Pancreas (tissue), 10 donors: ENCODE data around the gene SLC16A3. TPM values are rescaled to one million over a fixed set of nuclear protein-coding genes. Genes with fewer than 3 reads are reported as not detected.

Source experiments
- ATAC-seq, 4 donors: fragments of 200-7000 bp; cut with Tn5 transposase; one replicate each; pipeline versions ENCODE4 v1.8.0 to v1.9.1; 2020; ENCODE audit warnings: mild to moderate bottlenecking in 4 of 4, moderate library complexity in 4 of 4
- DNase-seq, 6 donors: peaks; one replicate each; pipeline ENCODE4 v3.0.0-alpha.2; 2020
- FAIRE-seq: peaks from 2 replicates; lab custom pipeline; 2012; peaks lifted over from hg19 to GRCh38; lab: Jason Lieb, UNC
- H3K27ac ChIP-seq, 4 donors: fragments of 200-600 bp; sonication (generic); 1 replicate in 3 of 4; 2 replicates in 1 of 4; pipeline versions ENCODE4 v1.5.0 to v1.8.0; 2020
- H3K27me3 ChIP-seq, 4 donors: fragments of 200-600 bp; one replicate each; pipeline ENCODE4 v1.8.0; 2021
- H3K36me3 ChIP-seq, 3 donors: fragments of 200-600 bp; sonication (generic) in 1 of 3; one replicate each; pipeline versions ENCODE4 v1.5.0 to v1.8.0; 2020 to 2021
- H3K4me1 ChIP-seq, 3 donors: fragments of 200-600 bp; one replicate each; pipeline ENCODE4 v1.8.0; 2021
- H3K4me3 ChIP-seq, 4 donors: fragments of 200-600 bp; sonication (generic) in 2 of 4; one replicate each; pipeline versions ENCODE4 v1.5.0 to v1.8.0; 2020 to 2021
- H3K9me3 ChIP-seq, 4 donors: fragments of 200-600 bp; one replicate each; pipeline ENCODE4 v1.8.0; 2021
- WGBS, 2 donors: extraction: QIAGEN DNeasy Blood & Tissue Kit; methylation state at CpG; one replicate each; pipeline ENCODE4 v1.1.7; 2013; 5-methylcytosine and 5-hydroxymethylcytosine counted together
- intact Hi-C, 3 donors: fragments of 100-400 bp; cut with DNase I; formaldehyde crosslinking; loops; one replicate each; pipeline versions ENCODE4 v1.11.1 to v1.14.2; 2022
- polyA plus RNA-seq, 2 donors: library from polyadenylated mRNA; stranded (reverse); fragments of 200-250 nt; gene quantifications; one replicate each; pipeline ENCODE4 v1.2.3, GENCODE V29; 2013
- total RNA-seq, 6 donors: library from RNA; stranded (reverse); fragmentation: NEBNext Ultra II Directional in 4 of 6; extraction: Animal tissue kit (Norgen Biotek cat#: 25700) in 4 of 6; gene quantifications; one replicate each; pipeline versions ENCODE4 v1.2.1 to v1.2.4, GENCODE V29; 2021 to 2023
- TF ChIP-seq, protein P1 (sequence below), 4 donors: fragments of 200-600 bp; sonication (generic) in 3 of 4; IDR thresholded peaks; one replicate each; pipeline versions ENCODE4 v1.5.0 to v1.8.0; 2021; ENCODE audit warnings: antibody characterized with exemption in 4 of 4
- donor health status: healthy with polysubstance abuse.
- donor health status: DM: no; HTN: no; CAD: no; lungs with moderate emphysema.
- donor health status: DM: no; HTN: no; CAD: no.
- donor health status: control.
- donor health status: control.
- donor health status: Bipolar disorder and iron deficiency.
- donor health status: DM: yes; HTN: yes; CAD: no.
- donor health status: DM: no; HTN: no; CAD: no.
- donor health status: DM: no; HTN: no; CAD: no.
- donor health status: DM: yes; HTN: yes; CAD: no.

The SLC16A3 gene
- total and polyA plus RNA-seq, 8 donors, result 1.2 to 22.8 (median 3.7) TPM

DNA sequence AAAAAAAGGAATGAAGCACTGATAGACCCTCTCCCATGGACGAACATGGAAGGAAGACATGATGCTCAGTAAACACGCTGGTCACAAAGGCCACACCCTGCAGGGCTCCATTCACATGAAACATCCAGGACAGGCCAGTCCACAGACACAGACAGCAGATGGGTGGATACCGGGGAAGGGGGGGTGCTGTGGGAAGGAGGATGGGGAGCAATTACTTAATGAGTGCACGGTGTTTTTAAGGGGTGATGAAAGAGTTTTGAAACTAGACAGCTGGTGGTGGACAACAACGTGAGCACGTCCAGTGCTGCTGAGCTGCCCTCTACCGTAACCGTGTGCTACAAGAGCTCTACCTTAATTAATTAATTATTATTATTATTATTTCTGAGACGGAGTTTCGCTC lies 6.0 kb upstream of the SLC16A3 start:
- Histone ChIP-seq H3K4me3 (no peak overlapping the region), H3K4me1 (no peaks in the 10 kb centered on the region), H3K36me3 (no peaks in the 10 kb centered on the region), H3K9me3 (no peaks in the 10 kb centered on the region), H3K27me3 (no peaks in the 10 kb centered on the region), H3K27ac (no peak overlapping the region)
- no peak for FAIRE-seq
- TF ChIP-seq, protein P1, sequence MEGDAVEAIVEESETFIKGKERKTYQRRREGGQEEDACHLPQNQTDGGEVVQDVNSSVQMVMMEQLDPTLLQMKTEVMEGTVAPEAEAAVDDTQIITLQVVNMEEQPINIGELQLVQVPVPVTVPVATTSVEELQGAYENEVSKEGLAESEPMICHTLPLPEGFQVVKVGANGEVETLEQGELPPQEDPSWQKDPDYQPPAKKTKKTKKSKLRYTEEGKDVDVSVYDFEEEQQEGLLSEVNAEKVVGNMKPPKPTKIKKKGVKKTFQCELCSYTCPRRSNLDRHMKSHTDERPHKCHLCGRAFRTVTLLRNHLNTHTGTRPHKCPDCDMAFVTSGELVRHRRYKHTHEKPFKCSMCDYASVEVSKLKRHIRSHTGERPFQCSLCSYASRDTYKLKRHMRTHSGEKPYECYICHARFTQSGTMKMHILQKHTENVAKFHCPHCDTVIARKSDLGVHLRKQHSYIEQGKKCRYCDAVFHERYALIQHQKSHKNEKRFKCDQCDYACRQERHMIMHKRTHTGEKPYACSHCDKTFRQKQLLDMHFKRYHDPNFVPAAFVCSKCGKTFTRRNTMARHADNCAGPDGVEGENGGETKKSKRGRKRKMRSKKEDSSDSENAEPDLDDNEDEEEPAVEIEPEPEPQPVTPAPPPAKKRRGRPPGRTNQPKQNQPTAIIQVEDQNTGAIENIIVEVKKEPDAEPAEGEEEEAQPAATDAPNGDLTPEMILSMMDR (IDR thresholded peaks at IDR 0.05), result no peak
- ATAC-seq, result no peak
- 63 to 74% methylated on average over 10 of the region's 10 CpGs for WGBS, 2 donors
- intact Hi-C loops, result no loop called here
- DNase-seq, result no peak

DNA sequence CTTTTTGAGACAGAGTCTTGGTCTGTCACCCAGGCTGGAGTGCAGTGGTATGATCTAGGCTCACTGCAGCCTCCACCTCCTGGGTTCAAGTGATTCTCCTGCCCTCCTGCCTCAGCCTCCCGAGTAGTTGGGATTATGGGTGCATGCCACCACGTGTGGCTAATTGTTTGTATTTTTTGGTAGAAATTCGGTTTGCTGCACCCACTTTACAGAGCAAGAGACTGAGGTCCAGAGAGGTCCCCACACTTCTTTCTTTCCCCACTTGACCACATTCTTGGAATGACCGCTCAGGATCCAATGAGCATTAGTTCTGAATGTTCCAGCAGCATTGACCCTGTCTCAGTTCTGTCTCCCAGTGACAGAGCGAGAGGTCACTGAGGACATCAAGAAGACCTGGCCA lies 5.3 kb upstream of the SLC16A3 start:
- no peak for FAIRE-seq
- Histone ChIP-seq H3K4me1 (no peaks in the 10 kb centered on the region), H3K27me3 (no peaks in the 10 kb centered on the region), H3K36me3 (no peaks in the 10 kb centered on the region), H3K9me3 (no peaks in the 10 kb centered on the region), H3K4me3 (no peak overlapping the region), H3K27ac (no peak overlapping the region)
- intact Hi-C loops, result no loop called here
- no peak for ATAC-seq
- whole genome bisulfite sequencing, 2 donors, result 68 to 73% methylated on average over 5 of the region's 5 CpGs
- TF ChIP-seq, protein P1 (IDR thresholded peaks at IDR 0.05), result no peak
- DNase-seq, result no peak

DNA sequence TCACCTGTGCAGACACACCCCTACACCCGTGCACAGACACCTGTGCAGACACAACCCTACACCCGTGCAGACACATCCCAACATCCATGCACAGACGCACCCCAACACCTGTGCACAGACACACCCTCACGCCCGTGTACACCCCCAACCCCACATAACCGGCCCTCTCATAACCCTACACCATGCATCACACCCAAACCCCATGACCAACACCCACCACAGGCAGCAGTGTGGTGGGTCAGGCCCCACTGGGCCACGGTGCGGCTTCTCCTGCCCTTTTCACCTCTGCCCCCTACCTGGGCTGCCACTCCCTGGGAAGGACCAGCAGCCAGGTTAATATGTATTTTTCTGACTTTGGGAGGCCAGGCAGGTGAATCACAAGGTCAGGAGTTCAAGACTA lies 4.2 kb upstream of the SLC16A3 start:
- no peak overlapping the region for H3K27ac ChIP-seq
- FAIRE-seq (no peak), DNase-seq (peak in 1 of 6 donors; percentile 29), ATAC-seq (no peak)
- H3K4me3 ChIP-seq, result no peak overlapping the region
- H3K36me3 ChIP-seq, result no peaks in the 10 kb centered on the region
- H3K4me1 ChIP-seq, result no peaks in the 10 kb centered on the region
- 71 to 79% methylated on average over 8 of the region's 8 CpGs for WGBS, 2 donors
- TF ChIP-seq, protein P1 (IDR thresholded peaks at IDR 0.05), result no peak
- intact Hi-C loops, result no loop called here
- H3K27me3 ChIP-seq, result no peaks in the 10 kb centered on the region
- H3K9me3 ChIP-seq, result no peaks in the 10 kb centered on the region

DNA sequence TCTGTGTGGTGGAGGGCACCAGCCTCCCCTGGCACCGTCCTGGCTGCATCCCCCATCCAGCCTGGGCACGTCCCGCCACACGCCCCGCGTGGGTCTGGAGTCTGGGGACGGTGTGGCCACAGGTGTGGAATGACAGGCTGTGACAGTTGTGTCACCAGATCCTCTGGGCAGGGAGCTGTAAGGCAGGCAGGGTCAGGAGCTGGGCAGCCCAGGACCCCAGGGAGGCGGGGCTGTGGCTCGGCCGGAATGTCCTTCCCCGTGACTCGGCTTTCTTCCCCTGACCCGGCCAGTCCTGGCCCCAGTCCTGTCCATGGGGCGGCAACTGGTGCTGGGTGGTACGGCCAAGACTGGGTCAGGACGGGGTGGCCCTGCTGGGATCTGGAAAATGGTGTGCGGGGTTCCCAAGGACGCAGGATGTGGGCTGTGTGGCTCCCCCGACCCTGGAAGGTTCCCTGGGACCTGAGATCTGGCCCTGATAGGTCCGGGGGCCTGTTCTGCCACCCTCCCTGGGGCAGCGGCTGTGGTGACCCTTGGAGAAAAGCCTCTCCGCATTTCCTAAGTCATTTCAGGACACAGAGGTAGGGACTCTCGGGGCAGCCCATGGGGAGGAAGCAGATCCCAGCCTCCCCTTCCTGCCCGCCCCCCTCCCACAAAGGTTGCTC lies 3.3 kb upstream of the SLC16A3 start:
- Histone ChIP-seq H3K4me3 (no peak overlapping the region), H3K27me3 (no peaks in the 10 kb centered on the region), H3K27ac (no peak overlapping the region), H3K4me1 (no peaks in the 10 kb centered on the region), H3K36me3 (no peaks in the 10 kb centered on the region), H3K9me3 (no peaks in the 10 kb centered on the region)
- peak in 2 of 6 donors; percentile 27 to 67 for DNase-seq
- no peak for FAIRE-seq
- TF ChIP-seq, protein P1 (IDR thresholded peaks at IDR 0.05), result no peak
- ATAC-seq, result no peak
- intact Hi-C loops, result no loop called here
- 77 to 87% methylated on average over 24 of the region's 24 CpGs for WGBS, 2 donors

DNA sequence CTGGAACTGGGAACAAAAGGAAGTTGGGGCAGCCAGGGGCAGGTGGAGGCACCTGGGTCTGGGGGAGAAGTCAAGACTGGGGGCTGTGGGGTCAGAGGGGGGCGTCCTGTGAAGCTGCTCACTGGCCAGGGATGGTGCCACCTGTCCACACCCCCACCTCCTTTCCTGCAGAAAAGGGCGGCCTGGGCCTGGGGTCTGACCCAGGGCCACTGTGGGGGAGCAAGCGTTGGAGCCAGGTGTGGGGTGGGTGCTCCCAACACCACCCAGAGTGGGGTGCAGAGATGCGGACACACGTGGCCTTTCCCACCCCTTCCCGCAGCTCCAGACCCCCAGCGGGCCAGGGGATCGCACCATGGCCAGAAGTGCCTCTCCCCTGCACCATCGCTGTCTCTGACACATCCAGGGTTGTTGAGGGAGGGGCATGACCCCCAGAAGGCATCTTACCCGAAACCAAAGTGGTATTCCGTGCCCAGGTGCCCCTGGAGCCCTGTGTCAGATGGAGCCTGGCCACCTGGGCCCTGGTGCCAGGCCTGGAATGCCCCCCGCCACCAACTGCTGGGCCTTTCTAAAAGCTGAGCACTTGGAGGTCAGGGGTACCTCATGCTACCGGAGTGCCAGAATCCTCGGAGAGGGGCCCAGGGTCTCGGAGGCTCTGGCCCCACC lies 2.6 kb upstream of the SLC16A3 start:
- peaks cover 0 to 5% (median 0%) of the 10 kb centered on the region in 3 donors for H3K4me1 ChIP-seq
- H3K36me3 ChIP-seq, result no peaks in the 10 kb centered on the region
- H3K27me3 ChIP-seq, result no peaks in the 10 kb centered on the region
- no peak for ATAC-seq
- H3K27ac ChIP-seq, result no peak overlapping the region
- DNase-seq, result peak in 2 of 6 donors; percentile 22 to 64
- no peak for FAIRE-seq
- no peak overlapping the region for H3K4me3 ChIP-seq
- WGBS, 2 donors, result 86 to 87% methylated on average over 15 of the region's 15 CpGs
- TF ChIP-seq, protein P1 (IDR thresholded peaks at IDR 0.05), result no peak
- H3K9me3 ChIP-seq, result no peaks in the 10 kb centered on the region
- intact Hi-C loops, result no loop called here
